Measurements from ENCODE around the gene ITGBL1. TPM values are rescaled to one million over a fixed set of nuclear protein-coding genes. Genes with fewer than 3 reads are reported as not detected.

ITGBL1 gene
- total and polyA plus RNA-seq, 3 donors from 2014 or later: 5.7 to 7.7 (median 5.8) TPM

GRCh38 chr13:101714195-101714594, 261.7 kb downstream of the ITGBL1 start:
- H3K27ac ChIP-seq: no peak overlapping the region
- no peak for DNase-seq
- no peak overlapping the region for H3K4me3 ChIP-seq
- intact Hi-C loops (cut with DNase I; ENCODE audit: low total_unique reads): no loop called here
- H3K36me3 ChIP-seq (ENCODE audit: low read depth, missing control alignments): no peaks in the 10 kb centered on the region
- no peaks in the 10 kb centered on the region for H3K27me3 ChIP-seq
- 84 to 87% methylated on average over 3 of the region's 3 CpGs for WGBS, 2 donors
- H3K9me3 ChIP-seq: no peaks in the 10 kb centered on the region
- no peaks in the 10 kb centered on the region for H3K4me1 ChIP-seq
- no peak for TF ChIP-seq CTCF (IDR thresholded peaks at IDR 0.05)
- no peak for TF ChIP-seq POLR2A (IDR thresholded peaks at IDR 0.05)

- Histone ChIP-seq H3K27me3 (no peaks in the 10 kb centered on the region), H3K36me3 (ENCODE audit: low read depth, missing control alignments) (no peaks in the 10 kb centered on the region), H3K4me3 (no peak overlapping the region), H3K9me3 (no peaks in the 10 kb centered on the region), H3K4me1 (no peaks in the 10 kb centered on the region), H3K27ac (no peak overlapping the region)
- DNase-seq: no peak
- WGBS, 2 donors: 88 to 93% methylated on average over 10 of the region's 10 CpGs
- intact Hi-C loops (cut with DNase I; ENCODE audit: low total_unique reads): no loop called here
- TF ChIP-seq POLR2A (IDR thresholded peaks at IDR 0.05): no peak
- TF ChIP-seq CTCF (IDR thresholded peaks at IDR 0.05): no peak
These were observed 264.9 kb downstream of the ITGBL1 start for GRCh38 chr13:101717353-101717752.

GRCh38 chr13:101718496-101718895, 266.0 kb downstream of the ITGBL1 start:
- no peak for DNase-seq
- no peak for TF ChIP-seq POLR2A (IDR thresholded peaks at IDR 0.05)
- TF ChIP-seq CTCF (IDR thresholded peaks at IDR 0.05): no peak
- Histone ChIP-seq H3K4me1 (no peaks in the 10 kb centered on the region), H3K4me3 (no peak overlapping the region), H3K27ac (no peak overlapping the region), H3K9me3 (no peaks in the 10 kb centered on the region), H3K27me3 (no peaks in the 10 kb centered on the region), H3K36me3 (ENCODE audit: low read depth, missing control alignments) (no peaks in the 10 kb centered on the region)
- WGBS, 2 donors: 88 to 89% methylated on average over 3 of the region's 3 CpGs
- intact Hi-C loops (cut with DNase I; ENCODE audit: low total_unique reads): no loop called here

- intact Hi-C loops (cut with DNase I; ENCODE audit: low total_unique reads): no loop called here
- H3K27me3 ChIP-seq: no peaks in the 10 kb centered on the region
- WGBS, 2 donors: 81 to 92% methylated on average over 2 of the region's 2 CpGs
- no peaks in the 10 kb centered on the region for H3K4me1 ChIP-seq
- H3K27ac ChIP-seq: no peak overlapping the region
- H3K9me3 ChIP-seq: no peaks in the 10 kb centered on the region
- no peaks in the 10 kb centered on the region for H3K36me3 ChIP-seq (ENCODE audit: low read depth, missing control alignments)
- TF ChIP-seq POLR2A (IDR thresholded peaks at IDR 0.05): no peak
- no peak for TF ChIP-seq CTCF (IDR thresholded peaks at IDR 0.05)
- DNase-seq: no peak
- H3K4me3 ChIP-seq: no peak overlapping the region
These were observed 274.2 kb downstream of the ITGBL1 start for GRCh38 chr13:101726681-101727080.

- no peak for DNase-seq
- 61 to 78% methylated on average over 1 of the region's 1 CpG for WGBS, 2 donors
- Histone ChIP-seq H3K27me3 (no peaks in the 10 kb centered on the region), H3K27ac (no peak overlapping the region), H3K4me1 (no peaks in the 10 kb centered on the region), H3K9me3 (no peaks in the 10 kb centered on the region), H3K4me3 (no peak overlapping the region), H3K36me3 (ENCODE audit: low read depth, missing control alignments) (no peaks in the 10 kb centered on the region)
- intact Hi-C loops (cut with DNase I; ENCODE audit: low total_unique reads): no loop called here
- TF ChIP-seq POLR2A (IDR thresholded peaks at IDR 0.05) (no peak), CTCF (IDR thresholded peaks at IDR 0.05) (no peak)
These were observed 274.6 kb downstream of the ITGBL1 start for GRCh38 chr13:101727118-101727517.

All from testis (tissue), 3 donors.